ENCODE results near the gene GRIK5. TPM values are rescaled to one million over a fixed set of nuclear protein-coding genes. Genes with fewer than 3 reads are reported as not detected.
"Not testable (repeated sequence)": the region's sequence is repeated elsewhere in the genome, so short reads cannot be mapped to it uniquely, and the experiment has no call there.

Gene GRIK5
- total and polyA plus RNA-seq, 3 experiments from 2014 or later, result 0.31 to 0.39 TPM; not detected in 1

DNA sequence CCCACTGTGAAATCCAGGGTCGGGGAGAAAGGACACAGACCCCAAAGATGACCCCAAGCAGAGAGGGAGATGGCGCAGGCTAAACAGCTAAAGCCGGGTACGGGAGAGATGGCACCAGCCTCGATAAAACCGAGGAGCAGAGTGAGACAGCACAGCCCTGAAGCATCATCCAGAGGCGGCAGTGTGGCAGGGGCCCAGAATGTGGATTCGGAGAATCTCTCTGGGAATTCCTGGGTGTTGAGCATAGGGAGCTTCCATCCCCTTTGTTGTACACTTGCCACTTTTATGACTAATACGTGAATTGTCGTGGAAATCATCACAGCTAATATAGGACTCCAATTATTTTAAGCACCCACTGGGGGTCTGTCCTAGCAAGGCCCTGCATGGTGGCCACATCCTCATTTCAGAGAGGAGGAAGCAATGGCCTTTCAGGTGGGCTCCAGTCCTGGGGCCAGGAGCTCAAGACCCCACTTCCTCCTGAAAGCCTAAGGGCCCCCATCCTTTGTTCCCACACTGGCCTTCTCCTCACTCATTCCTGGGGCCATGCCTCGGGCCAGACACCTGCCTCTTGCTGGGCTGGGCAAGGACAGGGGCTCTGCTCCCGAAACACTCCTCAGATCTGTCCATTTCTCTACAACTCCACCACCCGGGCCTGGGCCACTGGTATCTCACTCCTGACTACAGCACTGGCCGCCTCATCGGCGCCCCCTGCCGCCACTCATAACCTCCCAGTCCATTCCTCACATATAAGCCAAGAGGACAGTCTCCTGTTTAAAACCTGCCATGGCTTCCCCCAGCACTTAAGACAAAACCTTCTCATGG, 46.7 kb downstream of the GRIK5 start:
- CTCF ChIA-PET, result no interaction called here
- H3K27me3 Mint-ChIP-seq, result peaks cover 13 to 41% of the 10 kb centered on the region in 2 donors
- H3K27ac Mint-ChIP-seq, result peak overlapping the region in 1 of 8 donors; percentile 91
- no peaks in the 10 kb centered on the region for H3K36me3 Mint-ChIP-seq
- no peak for DNase-seq
- Histone ChIP-seq H3K27me3 (ENCODE audit: insufficient read depth, low read length, poor library complexity, severe bottlenecking) (peaks cover 7% of the 10 kb centered on the region), H3K36me3 (ENCODE audit: insufficient read depth, low read length) (no peaks in the 10 kb centered on the region), H3K4me1 (ENCODE audit: insufficient read depth, low read length) (no peaks in the 10 kb centered on the region), H3K9me3 (ENCODE audit: low read length) (no peaks in the 10 kb centered on the region), H3K27ac (ENCODE audit: low read depth, low read length) (no peak overlapping the region), H3K4me3 (ENCODE audit: low read length) (no peak overlapping the region)
- no peaks in the 10 kb centered on the region for H3K4me1 Mint-ChIP-seq
- H3K4me3 Mint-ChIP-seq, result no peak overlapping the region
- H3K9me3 Mint-ChIP-seq, result no peaks in the 10 kb centered on the region
- POLR2A ChIA-PET, result no interaction called here

DNA sequence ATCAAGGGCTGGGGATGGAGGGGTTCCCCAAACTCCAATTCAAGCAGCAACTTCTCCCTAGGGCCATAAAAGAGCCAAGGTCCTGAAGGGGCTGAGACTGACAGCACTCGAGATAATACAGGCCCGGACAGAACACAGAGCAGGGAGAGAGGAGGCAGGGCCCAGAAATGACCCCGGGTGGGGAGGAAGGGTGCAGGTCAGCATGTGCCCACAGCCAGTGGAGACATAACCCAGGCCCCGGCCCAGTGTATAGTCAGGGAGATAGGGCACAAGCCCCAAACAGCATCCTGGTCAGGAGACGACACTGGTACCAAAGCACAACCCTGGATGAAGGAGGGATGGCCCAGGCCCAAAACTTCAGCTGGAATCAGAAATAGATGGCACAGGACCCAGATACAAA, 47.4 kb downstream of the GRIK5 start:
- H3K36me3 Mint-ChIP-seq, result no peaks in the 10 kb centered on the region
- no peak overlapping the region for H3K27ac Mint-ChIP-seq
- Histone ChIP-seq H3K4me1 (ENCODE audit: insufficient read depth, low read length) (no peaks in the 10 kb centered on the region), H3K9me3 (ENCODE audit: low read length) (no peaks in the 10 kb centered on the region), H3K27me3 (ENCODE audit: insufficient read depth, low read length, poor library complexity, severe bottlenecking) (peaks cover 7% of the 10 kb centered on the region), H3K36me3 (ENCODE audit: insufficient read depth, low read length) (no peaks in the 10 kb centered on the region), H3K4me3 (ENCODE audit: low read length) (no peak overlapping the region), H3K27ac (ENCODE audit: low read depth, low read length) (no peak overlapping the region)
- CTCF ChIA-PET, result no interaction called here
- POLR2A ChIA-PET, result no interaction called here
- H3K9me3 Mint-ChIP-seq, result no peaks in the 10 kb centered on the region
- H3K27me3 Mint-ChIP-seq, result peaks cover 9 to 41% of the 10 kb centered on the region in 2 donors
- no peak for DNase-seq
- no peak overlapping the region for H3K4me3 Mint-ChIP-seq
- H3K4me1 Mint-ChIP-seq, result no peaks in the 10 kb centered on the region

- Histone ChIP-seq H3K27me3 (ENCODE audit: insufficient read depth, low read length, poor library complexity, severe bottlenecking) (peaks cover 7% of the 10 kb centered on the region), H3K4me1 (ENCODE audit: insufficient read depth, low read length) (no peaks in the 10 kb centered on the region), H3K36me3 (ENCODE audit: insufficient read depth, low read length) (no peaks in the 10 kb centered on the region), H3K9me3 (ENCODE audit: low read length) (no peaks in the 10 kb centered on the region), H3K27ac (ENCODE audit: low read depth, low read length) (no peak overlapping the region), H3K4me3 (ENCODE audit: low read length) (no peak overlapping the region)
- no peak overlapping the region for H3K4me3 Mint-ChIP-seq
- no peaks in the 10 kb centered on the region for H3K9me3 Mint-ChIP-seq
- ChIA-PET CTCF (no interaction called here), POLR2A (no interaction called here)
- DNase-seq, result no peak
- H3K27ac Mint-ChIP-seq, result peak overlapping the region in 2 of 8 donors; percentile 22 to 74
- H3K36me3 Mint-ChIP-seq, result no peaks in the 10 kb centered on the region
- no peaks in the 10 kb centered on the region for H3K4me1 Mint-ChIP-seq
- H3K27me3 Mint-ChIP-seq, result peaks cover 11 to 40% of the 10 kb centered on the region in 2 donors
Observed at GRCh38 chr19:42021185-42021584, 48.8 kb downstream of the GRIK5 start.

DNA sequence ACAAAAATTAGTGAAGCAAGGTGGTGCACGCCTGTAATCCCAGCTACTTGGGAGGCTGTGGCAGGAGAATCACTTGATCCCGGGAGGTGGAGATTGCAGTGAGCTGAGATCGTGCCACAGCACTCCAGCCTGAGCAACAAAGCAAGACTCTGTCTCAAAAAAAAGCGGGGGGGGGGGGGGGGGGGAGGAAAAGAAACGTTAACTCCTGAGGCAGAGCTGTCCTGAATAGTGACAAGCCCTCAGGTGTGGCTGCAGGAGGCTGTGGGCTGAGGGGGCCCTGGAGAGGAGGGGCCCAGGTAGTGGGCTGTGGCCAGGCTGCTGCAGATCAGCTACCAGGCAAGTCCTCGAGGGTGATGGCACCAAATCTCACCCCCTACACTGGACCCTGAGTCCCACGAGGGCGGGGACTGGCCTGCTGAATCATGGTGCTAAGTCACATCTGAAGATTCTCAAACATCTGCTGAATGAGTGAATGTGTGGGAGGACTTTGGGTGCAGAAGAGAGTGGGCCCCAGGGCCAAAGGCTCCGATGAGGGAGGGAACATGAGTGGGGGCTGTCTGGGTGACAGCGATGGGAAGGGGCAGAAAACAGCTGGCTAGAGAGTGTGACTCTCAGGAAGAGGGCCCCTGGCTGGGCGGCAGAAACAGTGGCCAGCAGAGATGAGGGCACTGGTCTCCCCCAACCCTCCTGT, 51.4 kb downstream of the GRIK5 start:
- CTCF ChIA-PET, result no interaction called here
- H3K9me3 Mint-ChIP-seq, result no peaks in the 10 kb centered on the region

DNA sequence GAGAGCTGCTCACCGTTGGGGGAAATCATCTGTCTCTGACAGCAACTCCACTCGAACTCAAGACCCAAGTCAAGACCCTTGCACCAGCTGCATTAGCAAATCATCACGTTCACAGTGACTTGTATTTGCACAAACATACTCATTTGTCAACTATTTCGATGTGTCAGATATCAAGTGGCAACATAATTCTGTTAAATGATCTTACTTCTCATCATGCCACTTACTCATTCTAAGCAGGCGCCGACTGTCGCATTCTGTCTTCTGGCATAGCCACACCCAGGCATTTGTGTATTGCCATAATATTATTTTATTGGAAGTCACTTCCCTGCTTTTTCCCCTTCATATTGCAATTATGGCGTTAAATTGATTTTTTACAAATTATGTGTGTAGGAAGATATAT, 53.0 kb downstream of the GRIK5 start:
- Mint-ChIP-seq H3K4me1 (no peaks in the 10 kb centered on the region), H3K4me3 (no peak overlapping the region), H3K27me3 (peaks cover 5 to 21% of the 10 kb centered on the region in 2 donors), H3K9me3 (no peaks in the 10 kb centered on the region), H3K36me3 (no peaks in the 10 kb centered on the region), H3K27ac (peak overlapping the region in 1 of 8 donors; percentile 9)
- Histone ChIP-seq H3K4me3 (ENCODE audit: low read length) (no peak overlapping the region), H3K27me3 (ENCODE audit: insufficient read depth, low read length, poor library complexity, severe bottlenecking) (no peaks in the 10 kb centered on the region), H3K36me3 (ENCODE audit: insufficient read depth, low read length) (no peaks in the 10 kb centered on the region), H3K9me3 (ENCODE audit: low read length) (no peaks in the 10 kb centered on the region), H3K27ac (ENCODE audit: low read depth, low read length) (no peak overlapping the region), H3K4me1 (ENCODE audit: insufficient read depth, low read length) (no peaks in the 10 kb centered on the region)
- ChIA-PET CTCF (no interaction called here), POLR2A (no interaction called here)
- no peak for DNase-seq

More for the DNA sequence above, 51.4 kb downstream of the GRIK5 start:
- H3K36me3 ChIP-seq (ENCODE audit: insufficient read depth, low read length), result no peaks in the 10 kb centered on the region
- no peak for DNase-seq
- no peak overlapping the region for H3K4me3 Mint-ChIP-seq
- H3K27me3 Mint-ChIP-seq, result peaks cover 7 to 26% of the 10 kb centered on the region in 2 donors
- no peak overlapping the region for H3K27ac ChIP-seq (ENCODE audit: low read depth, low read length)
- no peaks in the 10 kb centered on the region for H3K27me3 ChIP-seq (ENCODE audit: insufficient read depth, low read length, poor library complexity, severe bottlenecking)
- POLR2A ChIA-PET, result no interaction called here
- H3K4me1 ChIP-seq (ENCODE audit: insufficient read depth, low read length), result no peaks in the 10 kb centered on the region
- H3K36me3 Mint-ChIP-seq, result no peaks in the 10 kb centered on the region
- no peak overlapping the region for H3K4me3 ChIP-seq (ENCODE audit: low read length)
- no peaks in the 10 kb centered on the region for H3K4me1 Mint-ChIP-seq
- H3K9me3 ChIP-seq (ENCODE audit: low read length), result no peaks in the 10 kb centered on the region
- no peak overlapping the region for H3K27ac Mint-ChIP-seq

- H3K36me3 Mint-ChIP-seq; H3K27ac Mint-ChIP-seq; H3K9me3 ChIP-seq (ENCODE audit: low read length); H3K4me1 Mint-ChIP-seq; H3K27me3 ChIP-seq (ENCODE audit: insufficient read depth, low read length, poor library complexity, severe bottlenecking); DNase-seq; H3K27ac ChIP-seq (ENCODE audit: low read depth, low read length); H3K4me3 ChIP-seq (ENCODE audit: low read length); H3K36me3 ChIP-seq (ENCODE audit: insufficient read depth, low read length); H3K4me3 Mint-ChIP-seq; CTCF ChIA-PET; POLR2A ChIA-PET; H3K9me3 Mint-ChIP-seq; H3K4me1 ChIP-seq (ENCODE audit: insufficient read depth, low read length): not testable (repeated sequence)
- H3K27me3 Mint-ChIP-seq, result peaks cover 3 to 10% of the 10 kb centered on the region in 2 donors
Observed at GRCh38 chr19:42012747-42013146, 57.3 kb downstream of the GRIK5 start.

DNA sequence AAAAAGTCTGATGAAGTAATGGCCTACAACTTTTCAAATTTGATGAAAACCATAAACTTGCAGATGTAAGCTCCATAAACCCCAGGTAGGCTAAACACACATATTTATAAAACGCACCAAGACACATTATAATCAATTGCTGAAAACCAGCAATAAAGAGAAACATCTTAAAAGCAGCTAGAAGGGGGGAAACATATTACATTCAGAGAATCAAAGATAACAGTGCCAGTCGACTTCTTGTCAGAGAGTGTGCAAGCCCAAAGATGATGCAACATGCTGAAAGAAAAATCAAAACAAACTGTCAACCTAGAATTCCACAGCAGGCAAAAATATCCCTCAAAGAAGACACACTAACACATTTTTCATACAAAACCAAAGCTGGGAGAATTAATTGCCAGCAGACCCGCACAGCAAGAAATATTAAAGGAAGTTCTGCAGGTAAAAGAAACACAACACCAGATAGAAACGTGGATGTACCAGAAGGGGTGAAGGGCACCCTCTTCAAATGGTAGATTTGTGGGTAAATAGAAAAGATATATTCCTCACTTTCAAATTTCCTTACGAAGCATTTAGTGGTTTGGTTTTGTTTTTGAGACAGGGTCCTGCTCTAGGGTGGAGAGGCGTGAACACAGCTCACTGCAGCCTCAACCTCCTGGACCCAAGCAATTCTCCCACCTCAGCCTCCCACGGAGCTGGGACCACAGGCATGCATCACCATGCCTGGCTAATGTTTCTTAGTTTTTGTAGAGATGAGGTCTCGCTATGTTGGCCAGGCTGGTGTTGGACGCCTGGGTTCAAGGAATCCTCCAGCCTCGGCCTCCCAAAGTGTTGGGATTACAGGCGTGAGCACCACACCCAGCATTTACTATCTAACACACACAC, 59.5 kb downstream of the GRIK5 start:
- no peak for DNase-seq
- no peak overlapping the region for H3K27ac Mint-ChIP-seq
- ChIA-PET POLR2A (no interaction called here), CTCF (interaction anchor here (0.9 to 1.0 kb wide), 2 partner anchors 19 to 25 kb away, joined by 3 read pairs; no protein-coding TSS in a partner anchor)
- no peaks in the 10 kb centered on the region for H3K9me3 Mint-ChIP-seq
- Histone ChIP-seq H3K27me3 (ENCODE audit: insufficient read depth, low read length, poor library complexity, severe bottlenecking) (no peaks in the 10 kb centered on the region), H3K9me3 (ENCODE audit: low read length) (no peaks in the 10 kb centered on the region), H3K4me1 (ENCODE audit: insufficient read depth, low read length) (no peaks in the 10 kb centered on the region), H3K27ac (ENCODE audit: low read depth, low read length) (peak overlapping the region; percentile 6), H3K4me3 (ENCODE audit: low read length) (no peak overlapping the region), H3K36me3 (ENCODE audit: insufficient read depth, low read length) (no peaks in the 10 kb centered on the region)
- H3K36me3 Mint-ChIP-seq, result no peaks in the 10 kb centered on the region
- H3K4me3 Mint-ChIP-seq, result no peak overlapping the region
- no peaks in the 10 kb centered on the region for H3K4me1 Mint-ChIP-seq
- peaks cover 5 to 15% of the 10 kb centered on the region in 2 donors for H3K27me3 Mint-ChIP-seq

DNA sequence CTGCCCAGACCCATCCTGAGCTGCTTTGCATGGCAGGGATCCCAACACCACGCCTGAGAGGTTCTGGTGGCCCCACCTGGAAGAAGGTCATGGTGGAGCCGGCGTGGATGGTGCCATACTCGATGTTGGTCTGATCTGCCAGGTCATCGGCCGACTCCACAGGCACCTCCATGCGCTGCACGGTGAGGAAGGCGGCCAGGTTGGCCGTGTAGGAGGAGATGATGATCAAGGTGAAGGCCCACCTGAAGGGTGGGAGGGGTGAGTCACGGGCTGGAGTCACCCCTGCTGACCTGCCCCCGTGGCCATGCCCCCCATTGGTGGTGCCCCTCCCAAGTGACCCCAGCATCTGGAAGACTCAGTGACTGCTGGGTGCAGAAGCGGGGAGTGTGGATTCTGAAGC, 63.4 kb downstream of the GRIK5 start:
- Mint-ChIP-seq H3K36me3 (no peaks in the 10 kb centered on the region), H3K4me3 (no peak overlapping the region), H3K27me3 (peaks cover 15 to 45% of the 10 kb centered on the region in 2 donors), H3K9me3 (no peaks in the 10 kb centered on the region), H3K4me1 (no peaks in the 10 kb centered on the region), H3K27ac (no peak overlapping the region)
- Histone ChIP-seq H3K36me3 (ENCODE audit: insufficient read depth, low read length) (no peaks in the 10 kb centered on the region), H3K4me3 (ENCODE audit: low read length) (no peak overlapping the region), H3K4me1 (ENCODE audit: insufficient read depth, low read length) (no peaks in the 10 kb centered on the region), H3K27ac (ENCODE audit: low read depth, low read length) (no peak overlapping the region), H3K9me3 (ENCODE audit: low read length) (no peaks in the 10 kb centered on the region), H3K27me3 (ENCODE audit: insufficient read depth, low read length, poor library complexity, severe bottlenecking) (peaks cover 3% of the 10 kb centered on the region)
- no peak for DNase-seq
- ChIA-PET CTCF (no interaction called here), POLR2A (no interaction called here)
